MCF 10A (cell line): ENCODE measurements around the gene SSBP1. TPM values are rescaled to one million over a fixed set of nuclear protein-coding genes. Genes with fewer than 3 reads are reported as not detected.

Source experiments
- BruUV-seq: library from RNA; stranded (reverse); fragments of 400-500 nt; replicated peaks from 2 replicates; lab custom pipeline; 2021; lab: Mats Ljungman, UMichigan
- CTCF ChIA-PET: fragments of 300-600 bp; sonication (Branson Sonifier 250); formaldehyde crosslinking; extraction: SDS; loops from one replicate; lab custom pipeline; 2021; ENCODE audit warnings: antibody characterized with exemption, inconsistent platforms; lab: Yijun Ruan, JAX
- POLR2A ChIA-PET: fragments of 300-600, 350-650 bp; sonication (Branson Sonifier 250); formaldehyde crosslinking; extraction: SDS; loops from one replicate; lab custom pipeline; 2020; ENCODE audit warnings: antibody characterized with exemption, inconsistent platforms; lab: Yijun Ruan, JAX
- DNase-seq: peaks from one replicate; pipeline ENCODE4 v3.0.0-alpha.2; 2018; ENCODE audit not compliant: unreplicated experiment
- H3K27ac Mint-ChIP-seq: one replicate; pipeline ENCODE4 v1.8.0; 2022; ENCODE audit warnings: mild to moderate bottlenecking, low read depth, mixed read lengths; ENCODE audit not compliant: unreplicated experiment
- H3K27me3 Mint-ChIP-seq: one replicate; pipeline ENCODE4 v1.8.0; 2022; ENCODE audit warnings: mixed read lengths; ENCODE audit not compliant: insufficient read depth, unreplicated experiment
- H3K36me3 Mint-ChIP-seq: one replicate; pipeline ENCODE4 v1.8.0; 2022; ENCODE audit warnings: mild to moderate bottlenecking, moderate library complexity, mixed read lengths; ENCODE audit not compliant: insufficient read depth, unreplicated experiment
- H3K4me1 Mint-ChIP-seq: one replicate; pipeline ENCODE4 v1.8.0; 2022; ENCODE audit warnings: mixed read lengths; ENCODE audit not compliant: insufficient read depth, unreplicated experiment
- H3K4me3 Mint-ChIP-seq: one replicate; pipeline ENCODE4 v1.8.0; 2022; ENCODE audit warnings: mild to moderate bottlenecking, moderate library complexity, mixed read lengths; ENCODE audit not compliant: unreplicated experiment
- H3K9me3 Mint-ChIP-seq: one replicate; pipeline ENCODE4 v1.8.0; 2022; ENCODE audit warnings: mixed read lengths; ENCODE audit not compliant: unreplicated experiment
- intact Hi-C: fragments of 100-400 bp; cut with micrococcal nuclease; formaldehyde crosslinking; loops from 2 replicates; pipeline ENCODE4 v1.14.1; 2022
- total RNA-seq: library from RNA; stranded (reverse); gene quantifications from 2 replicates; pipeline ENCODE4 v1.2.3, GENCODE V29; 2022
- TF ChIP-seq, protein P1 (sequence below): fragments of 200-600 bp; IDR thresholded peaks from one replicate; pipeline ENCODE4 v1.8.0; 2022; ENCODE audit warnings: antibody characterized with exemption, mild to moderate bottlenecking; ENCODE audit not compliant: unreplicated experiment

Gene SSBP1
- total RNA-seq, 1 experiment from 2014 or later = 269 TPM

DNA sequence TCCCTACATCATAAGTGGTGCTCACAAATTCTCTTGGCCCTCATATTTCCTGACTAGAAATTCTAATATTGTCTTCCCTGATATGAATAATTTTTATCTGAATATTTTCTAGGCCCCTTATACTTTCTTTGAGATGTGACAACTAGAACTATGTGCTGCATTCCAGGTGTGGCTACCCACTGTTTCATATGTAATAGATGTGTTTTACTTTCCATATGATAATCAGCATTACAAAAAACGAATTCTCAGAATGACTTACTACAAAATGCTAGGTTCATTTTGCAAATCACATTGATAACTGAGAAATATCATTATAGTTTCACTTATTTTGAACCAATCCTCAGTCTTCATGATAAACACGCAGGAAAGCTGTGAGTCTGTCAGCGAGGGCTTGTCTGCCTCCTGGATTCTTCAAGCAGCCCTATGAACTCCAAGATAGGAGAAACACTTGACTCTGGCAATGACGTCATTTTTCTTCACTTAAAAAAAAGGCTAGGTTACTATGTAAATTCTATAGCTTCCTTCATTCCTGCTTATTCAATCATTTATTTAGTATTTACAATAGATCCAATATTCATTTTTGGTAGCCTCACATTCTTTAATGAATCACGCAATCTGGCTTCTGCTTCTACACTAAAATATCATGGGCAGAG is 25.4 kb upstream of the SSBP1 start:
- CTCF ChIA-PET = interaction anchor here (1.9 kb wide), 1 partner anchor 10 kb away, joined by 4 read pairs; no protein-coding TSS in a partner anchor

DNA sequence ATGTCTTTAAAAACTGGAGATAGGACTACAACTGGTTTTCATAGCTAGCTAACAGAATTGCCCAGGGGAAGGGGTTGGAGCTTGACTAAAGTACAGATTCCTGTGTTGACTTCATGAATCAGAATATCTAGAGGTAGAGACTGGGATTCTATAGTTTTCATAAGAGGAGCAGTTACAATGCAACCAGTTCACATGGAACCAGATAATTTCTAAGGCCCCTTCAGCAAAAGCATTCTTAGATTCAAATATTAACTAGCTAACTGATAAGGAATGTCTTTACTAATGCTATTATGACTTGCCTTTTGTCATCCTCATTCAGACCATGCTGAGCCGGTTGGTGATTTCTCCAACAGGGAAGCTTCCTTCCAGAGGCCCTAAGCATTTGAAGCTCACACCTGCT is 24.3 kb upstream of the SSBP1 start:
- CTCF ChIA-PET = interaction anchor here (0.7 to 1.9 kb wide), 3 partner anchors 9 to 70 kb away, joined by 3 to 4 read pairs (median 3); no protein-coding TSS in a partner anchor
- H3K27ac Mint-ChIP-seq = no peak overlapping the region
- no peaks in the 10 kb centered on the region for H3K9me3 Mint-ChIP-seq
- TF ChIP-seq, protein P1, sequence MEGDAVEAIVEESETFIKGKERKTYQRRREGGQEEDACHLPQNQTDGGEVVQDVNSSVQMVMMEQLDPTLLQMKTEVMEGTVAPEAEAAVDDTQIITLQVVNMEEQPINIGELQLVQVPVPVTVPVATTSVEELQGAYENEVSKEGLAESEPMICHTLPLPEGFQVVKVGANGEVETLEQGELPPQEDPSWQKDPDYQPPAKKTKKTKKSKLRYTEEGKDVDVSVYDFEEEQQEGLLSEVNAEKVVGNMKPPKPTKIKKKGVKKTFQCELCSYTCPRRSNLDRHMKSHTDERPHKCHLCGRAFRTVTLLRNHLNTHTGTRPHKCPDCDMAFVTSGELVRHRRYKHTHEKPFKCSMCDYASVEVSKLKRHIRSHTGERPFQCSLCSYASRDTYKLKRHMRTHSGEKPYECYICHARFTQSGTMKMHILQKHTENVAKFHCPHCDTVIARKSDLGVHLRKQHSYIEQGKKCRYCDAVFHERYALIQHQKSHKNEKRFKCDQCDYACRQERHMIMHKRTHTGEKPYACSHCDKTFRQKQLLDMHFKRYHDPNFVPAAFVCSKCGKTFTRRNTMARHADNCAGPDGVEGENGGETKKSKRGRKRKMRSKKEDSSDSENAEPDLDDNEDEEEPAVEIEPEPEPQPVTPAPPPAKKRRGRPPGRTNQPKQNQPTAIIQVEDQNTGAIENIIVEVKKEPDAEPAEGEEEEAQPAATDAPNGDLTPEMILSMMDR = no peak
- no peak overlapping the region for H3K4me3 Mint-ChIP-seq
- no peaks in the 10 kb centered on the region for H3K36me3 Mint-ChIP-seq
- BruUV-seq = no TSS peak
- H3K27me3 Mint-ChIP-seq = no peaks in the 10 kb centered on the region
- no peaks in the 10 kb centered on the region for H3K4me1 Mint-ChIP-seq
- POLR2A ChIA-PET = interaction anchor here (0.8 kb wide), 1 partner anchor 11 kb away, joined by 3 read pairs; no protein-coding TSS in a partner anchor
- intact Hi-C loops = no loop called here
- no peak for DNase-seq

More for the DNA sequence above, 25.4 kb upstream of the SSBP1 start:
- DNase-seq = no peak
- H3K9me3 Mint-ChIP-seq = no peaks in the 10 kb centered on the region
- H3K4me1 Mint-ChIP-seq = no peaks in the 10 kb centered on the region
- intact Hi-C loops = no loop called here
- H3K27ac Mint-ChIP-seq = no peak overlapping the region
- no TSS peak for BruUV-seq
- POLR2A ChIA-PET = no interaction called here
- no peak overlapping the region for H3K4me3 Mint-ChIP-seq
- TF ChIP-seq, protein P1 = no peak
- no peaks in the 10 kb centered on the region for H3K27me3 Mint-ChIP-seq
- H3K36me3 Mint-ChIP-seq = no peaks in the 10 kb centered on the region

DNA sequence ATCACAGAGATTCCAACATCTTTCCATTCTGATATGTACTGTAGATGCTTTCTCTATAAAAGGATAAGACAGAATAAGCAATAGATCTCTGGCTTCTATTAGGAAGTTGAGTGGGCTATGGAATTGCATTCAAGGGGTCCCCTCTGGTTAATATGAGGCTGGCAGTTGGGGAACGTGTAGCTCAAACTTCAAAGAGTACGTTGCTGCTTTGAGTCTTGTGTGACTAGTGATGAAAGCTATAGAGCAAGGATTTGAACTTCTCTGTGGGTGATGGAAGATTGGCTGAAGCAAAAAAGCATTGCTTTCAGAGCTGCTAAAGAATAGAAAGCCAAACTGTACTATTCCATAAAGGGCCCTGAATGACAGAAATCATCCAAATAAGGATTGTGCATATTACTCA is 23.6 kb upstream of the SSBP1 start:
- intact Hi-C loops = no loop called here
- Mint-ChIP-seq H3K4me3 (no peak overlapping the region), H3K27ac (no peak overlapping the region), H3K4me1 (no peaks in the 10 kb centered on the region), H3K9me3 (no peaks in the 10 kb centered on the region), H3K27me3 (no peaks in the 10 kb centered on the region), H3K36me3 (no peaks in the 10 kb centered on the region)
- ChIA-PET CTCF (interaction anchor here (1.9 kb wide), 1 partner anchor 8 kb away, joined by 4 read pairs; no protein-coding TSS in a partner anchor), POLR2A (interaction anchor here (1.1 kb wide), 1 partner anchor 27 kb away, joined by 3 read pairs; no protein-coding TSS in a partner anchor)
- TF ChIP-seq, protein P1 = no peak
- no peak for DNase-seq
- BruUV-seq = no TSS peak

DNA sequence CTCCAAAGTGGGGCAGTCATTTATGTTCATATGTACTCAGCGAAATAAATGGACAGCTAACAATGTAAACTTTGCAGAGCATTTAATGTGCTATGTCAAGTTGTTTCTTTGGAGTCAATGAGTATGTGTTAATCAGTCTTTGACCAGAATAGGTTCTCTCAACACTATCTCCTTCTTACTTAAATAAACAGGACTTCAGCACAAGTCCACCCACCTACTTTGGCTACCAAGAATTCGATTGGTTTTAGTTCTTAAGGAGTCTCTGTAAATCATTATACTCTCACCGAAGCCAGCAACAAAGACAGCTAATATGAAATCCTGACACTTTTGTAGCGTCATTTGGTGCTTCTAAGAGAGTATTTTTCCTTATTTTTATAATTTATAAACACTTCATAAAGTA is 23.1 kb upstream of the SSBP1 start:
- Mint-ChIP-seq H3K9me3 (no peaks in the 10 kb centered on the region), H3K27ac (no peak overlapping the region), H3K36me3 (no peaks in the 10 kb centered on the region), H3K4me3 (no peak overlapping the region), H3K4me1 (no peaks in the 10 kb centered on the region), H3K27me3 (no peaks in the 10 kb centered on the region)
- intact Hi-C loops = no loop called here
- BruUV-seq = no TSS peak
- TF ChIP-seq, protein P1 = no peak
- POLR2A ChIA-PET = interaction anchor here (1.1 kb wide), 1 partner anchor 27 kb away, joined by 3 read pairs; no protein-coding TSS in a partner anchor
- CTCF ChIA-PET = interaction anchor here (0.6 to 0.9 kb wide), 2 partner anchors 10 to 22 kb away, joined by 3 read pairs; no protein-coding TSS in a partner anchor
- DNase-seq = no peak
